Upper lobe of left lung (tissue), 6 donors: ENCODE measurements around the gene NR4A2. TPM values are rescaled to one million over a fixed set of nuclear protein-coding genes. Genes with fewer than 3 reads are reported as not detected.

Experiments
- ATAC-seq, 2 donors: fragments of 200-7000 bp; cut with Tn5 transposase; one replicate each; pipeline ENCODE4 v1.9.1; 2022; ENCODE audit warnings: mild to moderate bottlenecking in 2 of 2, moderate library complexity in 2 of 2; ENCODE audit not compliant: low FRiP score in 2 of 2
- DNase-seq, 2 donors: peaks; one replicate each; pipeline ENCODE4 v3.0.0-alpha.2; 2019 to 2020
- H3K27ac ChIP-seq, 4 donors: fragments of 200-600 bp; sonication (generic); one replicate each; pipeline ENCODE4 v1.5.1; 2016 to 2019
- H3K27me3 ChIP-seq, 4 donors: fragments of 200-600 bp; sonication (generic); one replicate each; pipeline ENCODE4 v1.5.1; 2017 to 2019
- H3K36me3 ChIP-seq, 4 donors: fragments of 200-600 bp; sonication (generic); one replicate each; pipeline ENCODE4 v1.5.1; 2016 to 2019
- H3K4me1 ChIP-seq, 4 donors: fragments of 200-600 bp; sonication (generic); one replicate each; pipeline ENCODE4 v1.5.1; 2018 to 2019
- H3K4me3 ChIP-seq, 4 donors: fragments of 200-600 bp; sonication (generic); one replicate each; pipeline ENCODE4 v1.5.1; 2017 to 2019; ENCODE audit warnings: mild to moderate bottlenecking in 2 of 4, moderate library complexity in 1 of 4
- H3K9me3 ChIP-seq, 4 donors: fragments of 200-600 bp; sonication (generic); one replicate each; pipeline ENCODE4 v1.5.1; 2018 to 2019
- CTCF ChIP-seq, 6 experiments: fragments of 450-650 bp in 4 of 6; fragments of 200-600 bp in 2 of 6; sonication (generic) in 2 of 6; IDR thresholded peaks; one replicate each; pipeline ENCODE4 v1.5.1; 2016 to 2019; ENCODE audit warnings: antibody characterized with exemption in 6 of 6
- EP300 ChIP-seq, 4 donors: sonication (generic); formaldehyde crosslinking; IDR thresholded peaks; one replicate each; pipeline ENCODE4 v1.5.1; 2017; ENCODE audit warnings: antibody characterized with exemption in 4 of 4, control low read depth in 2 of 4
- POLR2A ChIP-seq, 4 donors: fragments of 450-650 bp; IDR thresholded peaks; one replicate each; pipeline ENCODE4 v1.5.1; 2016 to 2017; ENCODE audit warnings: antibody characterized with exemption in 4 of 4, mild to moderate bottlenecking in 2 of 4
- POLR2AphosphoS5 ChIP-seq, 2 donors: sonication (generic); formaldehyde crosslinking; IDR thresholded peaks; one replicate each; pipeline ENCODE4 v1.5.1; 2017; ENCODE audit warnings: antibody characterized with exemption in 2 of 2
- WGBS, 2 donors: methylation state at CpG; one replicate each; pipeline ENCODE4 v1.1.5; 2017 to 2018; 5-methylcytosine and 5-hydroxymethylcytosine counted together
- total RNA-seq, 6 donors: library from RNA; depleted of rRNA in 4 of 6; stranded (reverse); fragments of >200 nt in 4 of 6; gene quantifications; one replicate each; pipeline versions ENCODE4 v1.1.0 to v1.2.1, GENCODE V29; 2016 to 2021
- donor health status: DM: no; HTN: no; CAD: no; lungs with moderate emphysema.
- donor health status: DM: no; HTN: yes; CAD: no; lungs with severe emphysema.

Gene NR4A2
- total RNA-seq, 6 donors from 2014 or later, result 3.0 to 12.6 (median 8.9) TPM

- DNase-seq, result no peak
- peaks cover 30 to 33% (median 32%) of the 10 kb centered on the region in 4 donors for H3K4me1 ChIP-seq
- H3K4me3 ChIP-seq, result peak overlapping the region; percentile 24 to 72 (median 68)
- H3K36me3 ChIP-seq, result no peaks in the 10 kb centered on the region
- H3K27me3 ChIP-seq, result no peaks in the 10 kb centered on the region
- H3K27ac ChIP-seq, result peak overlapping the region; percentile 100
- no peaks in the 10 kb centered on the region for H3K9me3 ChIP-seq
- TF ChIP-seq POLR2A (IDR thresholded peaks at IDR 0.05), result no peak
- TF ChIP-seq CTCF (IDR thresholded peaks at IDR 0.05), result no peak
- TF ChIP-seq POLR2AphosphoS5 (IDR thresholded peaks at IDR 0.05), result no peak
- no peak for TF ChIP-seq EP300 (IDR thresholded peaks at IDR 0.05)
- no peak for ATAC-seq
- 5 to 9% methylated on average over 9 to 15 of the region's 15 CpGs for WGBS, 2 donors
Measured at GRCh38 chr2:156340804-156341451, 8.4 kb upstream of the NR4A2 start.

GRCh38 chr2:156340377-156340776, 7.9 kb upstream of the NR4A2 start:
- H3K9me3 ChIP-seq, result no peaks in the 10 kb centered on the region
- peak overlapping the region in 3 of 4 donors; percentile 100 for H3K27ac ChIP-seq
- no peak for DNase-seq
- no peak for TF ChIP-seq CTCF (IDR thresholded peaks at IDR 0.05)
- TF ChIP-seq EP300 (IDR thresholded peaks at IDR 0.05), result no peak
- no peak for TF ChIP-seq POLR2AphosphoS5 (IDR thresholded peaks at IDR 0.05)
- no peak for TF ChIP-seq POLR2A (IDR thresholded peaks at IDR 0.05)
- H3K27me3 ChIP-seq, result no peaks in the 10 kb centered on the region
- no peaks in the 10 kb centered on the region for H3K36me3 ChIP-seq
- 52 to 67% methylated on average over 1 of the region's 1 CpG for WGBS, 2 donors
- H3K4me3 ChIP-seq, result no peak overlapping the region
- H3K4me1 ChIP-seq, result peaks cover 32 to 36% (median 35%) of the 10 kb centered on the region in 4 donors
- ATAC-seq, result no peak

GRCh38 chr2:156339865-156340264, 7.3 kb upstream of the NR4A2 start:
- Histone ChIP-seq H3K4me1 (peaks cover 32 to 39% (median 36%) of the 10 kb centered on the region in 4 donors), H3K27me3 (no peaks in the 10 kb centered on the region), H3K4me3 (no peak overlapping the region), H3K9me3 (no peaks in the 10 kb centered on the region), H3K27ac (peak overlapping the region in 2 of 4 donors; percentile 100), H3K36me3 (no peaks in the 10 kb centered on the region)
- WGBS, 2 donors, result 43 to 60% methylated on average over 3 of the region's 3 CpGs
- DNase-seq (no peak), ATAC-seq (no peak)
- TF ChIP-seq EP300 (IDR thresholded peaks at IDR 0.05), result no peak
- no peak for TF ChIP-seq CTCF (IDR thresholded peaks at IDR 0.05)
- TF ChIP-seq POLR2A (IDR thresholded peaks at IDR 0.05), result no peak
- no peak for TF ChIP-seq POLR2AphosphoS5 (IDR thresholded peaks at IDR 0.05)

GRCh38 chr2:156339110-156339847, 6.8 kb upstream of the NR4A2 start:
- 60 to 73% methylated on average over 5 of the region's 5 CpGs for WGBS, 2 donors
- no peak for TF ChIP-seq POLR2A (IDR thresholded peaks at IDR 0.05)
- TF ChIP-seq CTCF (IDR thresholded peaks at IDR 0.05), result no peak
- Histone ChIP-seq H3K27ac (peak overlapping the region in 2 of 4 donors; percentile 68 to 100), H3K4me3 (no peak overlapping the region), H3K9me3 (no peaks in the 10 kb centered on the region), H3K36me3 (no peaks in the 10 kb centered on the region), H3K27me3 (no peaks in the 10 kb centered on the region), H3K4me1 (peaks cover 32 to 39% (median 36%) of the 10 kb centered on the region in 4 donors)
- ATAC-seq (no peak), DNase-seq (no peak)
